Transverse colon (tissue), 4 donors: ENCODE measurements around the gene KLF15.

Experiments used
- CTCF ChIP-seq, 5 experiments: fragments of 200-600 bp in 3 of 5; fragments of 450-650 bp in 2 of 5; sonication (generic) in 3 of 5; IDR thresholded peaks; 1 replicate in 2 of 5; 2 replicates in 3 of 5; pipeline ENCODE4 v1.5.1; 2016 to 2017; ENCODE audit warnings: antibody characterized with exemption in 5 of 5, inconsistent platforms in 3 of 5, mild to moderate bottlenecking in 2 of 5, moderate library complexity in 1 of 5
- EP300 ChIP-seq: sonication (generic); formaldehyde crosslinking; IDR thresholded peaks from one replicate; pipeline ENCODE4 v1.6.1; 2017; ENCODE audit warnings: antibody characterized with exemption, low read depth
- POLR2A ChIP-seq: fragments of 450-650 bp; IDR thresholded peaks from one replicate; pipeline ENCODE4 v1.6.1; 2016; ENCODE audit warnings: antibody characterized with exemption, mild to moderate bottlenecking, moderate library complexity
- POLR2AphosphoS5 ChIP-seq, 3 donors: sonication (generic); formaldehyde crosslinking; IDR thresholded peaks; one replicate each; pipeline ENCODE4 v1.6.1; 2016; ENCODE audit warnings: antibody characterized with exemption in 3 of 3

- TF ChIP-seq EP300: no peak
- no peak for TF ChIP-seq POLR2AphosphoS5 (IDR thresholded peaks at IDR 0.05)
- no peak for TF ChIP-seq CTCF (IDR thresholded peaks at IDR 0.05)
- TF ChIP-seq POLR2A: no peak
Measured at GRCh38 chr3:126314305-126314789, 42.9 kb downstream of the KLF15 start.
